DND-41 (cell line): ENCODE data around the gene FREM2.

Source experiments
- ATAC-seq: fragments of 200-7000 bp; cut with Tn5 transposase; 3 replicates; pipeline ENCODE4 v1.9.1; 2021; ENCODE audit warnings: low read depth; ENCODE audit not compliant: insufficient read depth
- DNase-seq: peaks from one replicate; pipeline ENCODE4 v3.0.0-alpha.2; 2020
- H2AFZ ChIP-seq: 2 replicates; pipeline ENCODE4 v1.6.0; 2012; ENCODE audit warnings: low read depth, low read length
- H3K27ac ChIP-seq: 2 replicates; pipeline ENCODE4 v1.5.1; 2012; ENCODE audit warnings: low read length, inconsistent platforms
- H3K27me3 ChIP-seq: fragments of 200-600 bp; sonication (generic); 2 replicates; pipeline ENCODE4 v1.6.0; 2012; ENCODE audit warnings: low read length, mild to moderate bottlenecking, inconsistent platforms; ENCODE audit not compliant: insufficient read depth, poor library complexity
- H3K36me3 ChIP-seq: 2 replicates; pipeline ENCODE4 v1.5.1; 2012; ENCODE audit warnings: low read length, inconsistent platforms; ENCODE audit not compliant: insufficient read depth
- H3K4me1 ChIP-seq: 2 replicates; pipeline ENCODE4 v1.5.1; 2012; ENCODE audit warnings: mild to moderate bottlenecking, low read length; ENCODE audit not compliant: insufficient read depth
- H3K4me2 ChIP-seq: 2 replicates; pipeline ENCODE4 v1.6.0; 2012; ENCODE audit warnings: mild to moderate bottlenecking, moderate library complexity, low read length, inconsistent platforms; ENCODE audit not compliant: insufficient read depth
- H3K4me3 ChIP-seq, 2 experiments: fragments of 200-600 bp in 1 of 2; shearing (Covaris generic) in 1 of 2; 2 replicates each; pipeline ENCODE4 v1.5.1; 2012 to 2016; ENCODE audit warnings: inconsistent platforms in 2 of 2, low read length in 2 of 2, mild to moderate bottlenecking in 2 of 2, low read depth in 1 of 2, moderate library complexity in 1 of 2
- H3K79me2 ChIP-seq: 2 replicates; pipeline ENCODE4 v1.6.0; 2012; ENCODE audit warnings: low read length, inconsistent platforms; ENCODE audit not compliant: insufficient read depth
- H3K9ac ChIP-seq: 2 replicates; pipeline ENCODE4 v1.6.0; 2012; ENCODE audit warnings: low read depth, mild to moderate bottlenecking, inconsistent platforms, low read length, moderate library complexity
- H3K9me3 ChIP-seq: 2 replicates; pipeline ENCODE4 v1.5.1; 2012; ENCODE audit warnings: low read length, moderate library complexity, mild to moderate bottlenecking, inconsistent platforms; ENCODE audit not compliant: insufficient read depth, severe bottlenecking
- H4K20me1 ChIP-seq: 2 replicates; pipeline ENCODE4 v1.6.0; 2012; ENCODE audit warnings: low read length; ENCODE audit not compliant: insufficient read depth
- CTCF ChIP-seq: IDR thresholded peaks from 2 replicates; pipeline ENCODE4 v1.5.1; 2012; ENCODE audit warnings: borderline replicate concordance, low read length, moderate library complexity, mild to moderate bottlenecking; ENCODE audit not compliant: poor library complexity, severe bottlenecking; ENCODE audit errors: extremely low read depth
- EZH2 ChIP-seq: IDR thresholded peaks from 3 replicates; pipeline ENCODE4 v1.6.1; 2012; ENCODE audit warnings: borderline replicate concordance, low read depth, mild to moderate bottlenecking, moderate library complexity, low read length, inconsistent platforms; ENCODE audit not compliant: severe bottlenecking

Gene FREM2

GRCh38 chr13:38664906-38665305 is 22.0 kb upstream of the FREM2 start:
- Histone ChIP-seq H3K4me2 (no peak overlapping the region), H3K9ac (no peak overlapping the region), H4K20me1 (no peaks in the 10 kb centered on the region), H3K9me3 (no peaks in the 10 kb centered on the region), H3K4me3 (no peak overlapping the region), H3K36me3 (no peaks in the 10 kb centered on the region), H2AFZ (no peak overlapping the region), H3K4me1 (no peaks in the 10 kb centered on the region), H3K79me2 (no peaks in the 10 kb centered on the region), H3K27me3 (no peaks in the 10 kb centered on the region), H3K27ac (no peak overlapping the region)
- DNase-seq (no peak), ATAC-seq (no peak)
- TF ChIP-seq EZH2: no peak
- TF ChIP-seq CTCF: no peak

GRCh38 chr13:38667526-38668109 is 19.3 kb upstream of the FREM2 start:
- Histone ChIP-seq H3K79me2 (no peaks in the 10 kb centered on the region), H2AFZ (no peak overlapping the region), H3K4me1 (no peaks in the 10 kb centered on the region), H4K20me1 (no peaks in the 10 kb centered on the region), H3K9ac (no peak overlapping the region), H3K9me3 (no peaks in the 10 kb centered on the region), H3K4me2 (no peak overlapping the region), H3K27me3 (no peaks in the 10 kb centered on the region), H3K27ac (no peak overlapping the region), H3K36me3 (no peaks in the 10 kb centered on the region), H3K4me3 (no peak overlapping the region)
- DNase-seq (no peak), ATAC-seq (no peak)
- TF ChIP-seq CTCF: no peak
- no peak for TF ChIP-seq EZH2

- Histone ChIP-seq H3K4me3 (no peak overlapping the region), H4K20me1 (no peaks in the 10 kb centered on the region), H3K4me1 (no peaks in the 10 kb centered on the region), H3K9me3 (no peaks in the 10 kb centered on the region), H3K36me3 (no peaks in the 10 kb centered on the region), H3K4me2 (no peak overlapping the region), H2AFZ (no peak overlapping the region), H3K9ac (no peak overlapping the region), H3K79me2 (no peaks in the 10 kb centered on the region), H3K27me3 (no peaks in the 10 kb centered on the region), H3K27ac (no peak overlapping the region)
- no peak for DNase-seq
- TF ChIP-seq EZH2 (no peak), CTCF (no peak)
- ATAC-seq: no peak
Observed at GRCh38 chr13:38669234-38669964, 17.5 kb upstream of the FREM2 start.
